AG09309 (cell line): ENCODE data around the gene PYGB.

Experiments
- DNase-seq: peaks from one replicate; pipeline ENCODE4 v3.0.0-alpha.2; 2010; ENCODE audit warnings: low read depth
- H3K4me3 ChIP-seq: 2 replicates; pipeline ENCODE4 v1.5.1; 2011; ENCODE audit warnings: mild to moderate bottlenecking, low read depth, low read length, moderate library complexity; ENCODE audit not compliant: control insufficient read depth
- CTCF ChIP-seq: IDR thresholded peaks from 2 replicates; pipeline ENCODE4 v1.5.1; 2011; ENCODE audit warnings: mild to moderate bottlenecking, low read depth, low read length, inconsistent platforms; ENCODE audit not compliant: insufficient read depth, control insufficient read depth; ENCODE audit errors: missing control alignments

The PYGB gene

GRCh38 chr20:25209911-25210310 lies 38.0 kb upstream of the PYGB start:
- no peak overlapping the region for H3K4me3 ChIP-seq
- no peak for TF ChIP-seq CTCF
- DNase-seq: no peak

DNA sequence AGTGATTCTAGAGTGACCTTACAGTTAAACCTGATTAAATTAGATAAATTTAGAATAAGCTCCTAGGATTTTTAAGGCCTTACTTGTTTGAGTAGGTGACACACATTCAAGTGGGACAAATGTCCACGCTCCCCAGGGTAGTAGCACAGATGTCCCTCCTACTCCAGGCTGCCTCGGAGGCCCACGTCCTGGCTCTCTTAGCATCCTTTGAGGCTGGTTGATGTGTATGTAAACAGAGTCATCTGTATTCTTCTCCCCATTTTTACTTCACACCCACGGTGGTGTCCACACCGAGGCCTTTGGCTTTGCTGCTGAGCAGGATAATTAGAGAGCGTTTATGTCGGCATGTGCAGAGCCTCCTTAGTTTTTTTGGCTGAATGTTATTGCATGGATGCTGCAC lies 36.6 kb upstream of the PYGB start:
- TF ChIP-seq CTCF: no peak
- no peak for DNase-seq
- H3K4me3 ChIP-seq: no peak overlapping the region

DNA sequence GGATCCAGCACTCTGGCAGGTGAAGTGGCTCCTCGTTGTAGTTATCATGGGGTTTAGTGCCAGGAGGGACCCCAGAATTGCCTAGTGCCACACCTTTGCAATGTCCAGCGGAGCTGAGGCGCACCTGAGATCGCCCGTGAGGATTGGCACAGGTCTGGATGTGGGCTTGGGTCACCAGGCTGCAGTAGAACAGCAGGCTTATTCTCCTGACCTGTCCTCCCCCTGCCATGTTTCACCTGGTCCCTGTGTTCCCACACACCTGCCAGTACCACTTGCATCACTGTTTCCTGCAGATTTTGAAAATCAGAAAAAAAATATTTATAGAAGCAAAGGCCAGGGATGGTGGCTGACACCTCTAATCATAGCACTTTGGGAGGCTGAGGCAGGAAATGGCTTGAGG lies 35.6 kb upstream of the PYGB start:
- no peak for DNase-seq
- TF ChIP-seq CTCF: no peak
- no peak overlapping the region for H3K4me3 ChIP-seq

GRCh38 chr20:25213566-25214425 lies 34.1 kb upstream of the PYGB start:
- no peak for TF ChIP-seq CTCF
- no peak for DNase-seq
- H3K4me3 ChIP-seq: no peak overlapping the region

GRCh38 chr20:25214426-25214790 lies 33.5 kb upstream of the PYGB start:
- H3K4me3 ChIP-seq: no peak overlapping the region
- no peak for TF ChIP-seq CTCF
- no peak for DNase-seq

- DNase-seq: no peak
- no peak overlapping the region for H3K4me3 ChIP-seq
- TF ChIP-seq CTCF: no peak
Measured at GRCh38 chr20:25214819-25215218, 33.1 kb upstream of the PYGB start.
